Dermis microvascular lymphatic vessel endothelial cell (primary cell): ENCODE data around the gene CHDH. TPM values are rescaled to one million over a fixed set of nuclear protein-coding genes. Genes with fewer than 3 reads are reported as not detected.

Source experiments
- DNase-seq, 2 donors: peaks; one replicate each; pipeline versions ENCODE4 v3.0.0 to v3.0.0-alpha.2; 2010; ENCODE audit warnings: low read depth in 2 of 2
- total RNA-seq: library from RNA; depleted of rRNA; stranded (reverse); fragments of >200 nt; gene quantifications from 2 replicates; pipeline ENCODE4 v1.2.1, GENCODE V29; 2014

CHDH gene
- total RNA-seq, 1 donor from 2014 or later, result 0.26 TPM

DNA sequence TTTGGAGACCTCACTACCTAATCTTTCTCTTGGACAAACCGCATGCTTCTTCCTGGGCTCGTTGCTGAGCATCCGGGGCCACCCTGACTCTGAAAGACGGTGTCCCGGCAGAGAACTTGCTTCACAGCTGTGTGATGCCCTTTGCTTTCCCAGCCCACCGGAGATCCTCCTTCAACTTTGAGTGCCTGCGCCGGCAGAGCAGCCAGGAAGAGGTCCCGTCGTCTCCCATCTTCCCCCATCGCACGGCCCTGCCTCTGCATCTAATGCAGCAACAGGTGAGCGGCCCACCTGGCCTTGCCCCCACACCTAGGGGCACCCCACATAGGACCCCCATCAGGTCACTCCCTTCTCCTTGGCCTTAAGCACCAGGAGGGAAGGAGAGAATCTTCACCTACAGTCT is 37.7 kb downstream of the CHDH start:
- no peak for DNase-seq

DNA sequence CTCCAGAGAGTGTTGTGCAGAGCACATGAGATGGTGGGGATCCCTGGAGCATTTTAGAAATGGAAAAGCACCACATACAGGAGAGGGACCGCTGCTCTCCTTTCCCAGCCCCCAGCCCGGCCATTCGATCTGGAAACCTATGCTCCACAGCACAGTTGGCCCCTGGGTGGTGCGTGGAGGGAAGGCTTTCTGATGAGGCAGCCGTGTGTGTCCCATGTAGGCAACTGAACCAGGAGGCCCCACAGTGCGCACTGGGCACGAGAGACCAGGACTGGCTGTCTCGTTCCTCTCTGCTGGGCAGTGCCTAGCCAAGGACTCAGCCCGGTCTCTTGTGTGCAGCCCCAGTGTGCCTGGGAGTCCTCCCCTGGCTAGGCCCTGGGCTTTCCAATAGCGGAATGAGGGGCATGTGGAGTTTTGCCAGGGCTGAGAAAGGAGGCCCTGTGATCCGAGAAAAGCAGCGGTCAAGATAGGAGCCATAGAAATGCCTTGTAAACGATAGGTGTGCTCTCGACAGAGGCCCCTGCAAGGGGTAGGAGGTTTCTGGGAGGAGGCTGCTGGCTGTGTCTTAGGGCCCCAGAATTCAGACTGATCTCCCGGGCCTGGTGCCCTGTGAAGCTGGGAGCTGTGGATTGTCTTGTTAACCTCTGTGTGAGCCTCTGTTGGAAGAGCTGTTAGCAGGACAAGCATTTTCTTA is 39.0 kb downstream of the CHDH start:
- DNase-seq, result no peak

GRCh38 chr3:53806182-53807116 is 39.8 kb downstream of the CHDH start:
- no peak for DNase-seq

DNA sequence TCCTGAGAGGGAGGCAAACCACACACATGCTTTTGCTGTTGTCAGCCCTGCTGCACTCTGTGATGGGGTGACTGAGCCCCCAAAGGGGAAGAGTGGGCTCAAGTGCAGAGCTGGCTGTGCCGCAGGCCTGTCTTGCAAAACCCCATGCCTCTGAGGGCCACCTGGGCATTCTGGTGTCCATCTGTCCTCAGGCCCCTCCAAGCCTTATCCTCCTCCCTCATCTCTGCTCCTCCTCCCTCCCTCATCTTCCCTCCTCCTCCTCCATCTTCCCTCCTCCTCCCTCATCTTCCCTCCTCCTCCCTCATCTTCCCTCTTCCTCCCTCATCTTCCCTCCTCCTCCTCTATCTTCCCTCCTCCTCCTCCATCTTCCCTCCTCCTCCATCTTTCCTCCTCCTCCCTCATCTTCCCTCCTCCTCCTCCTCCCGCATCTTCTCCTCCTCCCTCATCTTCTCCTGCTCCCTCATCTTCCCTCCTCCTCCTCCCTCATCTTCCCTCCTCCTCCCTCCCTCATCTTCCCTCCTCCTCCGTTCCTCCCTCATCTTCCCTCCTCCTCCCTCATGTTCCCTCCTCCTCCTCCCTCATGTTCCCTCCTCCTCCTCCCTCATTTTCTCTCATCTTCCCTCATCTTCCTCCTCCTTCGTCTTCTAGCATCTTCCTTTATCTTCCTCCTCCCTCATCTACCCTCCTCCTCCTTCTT is 40.6 kb downstream of the CHDH start:
- no peak for DNase-seq

DNA sequence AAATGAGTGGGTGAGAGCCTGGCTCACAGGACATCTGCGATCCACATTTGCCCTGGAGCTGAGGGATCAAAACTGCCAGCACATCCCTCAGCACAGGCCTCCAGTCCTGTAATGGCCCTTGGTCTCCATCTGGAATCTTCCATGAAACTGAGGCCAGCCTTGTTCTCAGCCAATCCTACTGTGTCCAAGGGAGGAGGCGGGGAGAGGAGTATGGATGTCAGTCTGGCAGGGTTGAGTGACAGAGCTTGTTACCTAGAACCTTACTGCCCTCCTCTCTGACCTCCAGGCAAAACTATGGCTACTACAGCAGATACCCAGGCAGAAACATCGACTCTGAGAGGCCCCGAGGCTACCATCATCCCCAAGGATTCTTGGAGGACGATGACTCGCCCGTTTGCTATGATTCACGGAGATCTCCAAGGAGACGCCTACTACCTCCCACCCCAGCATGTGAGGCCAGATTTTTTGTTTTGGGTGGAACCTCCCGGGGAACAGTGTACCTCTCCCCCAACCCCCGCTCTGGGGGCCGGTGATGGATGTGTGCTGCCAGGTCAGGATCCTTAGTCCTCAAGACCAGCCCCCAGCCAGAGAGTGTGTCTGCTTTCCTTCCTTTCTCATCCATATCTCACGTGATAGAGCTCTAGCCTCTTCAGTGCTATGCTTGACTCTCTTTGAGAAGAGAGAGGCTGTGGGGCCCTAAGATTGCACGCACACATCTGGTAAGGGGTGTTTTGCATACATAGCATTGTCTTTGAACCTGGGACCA is 41.3 kb downstream of the CHDH start:
- DNase-seq, result no peak

DNA sequence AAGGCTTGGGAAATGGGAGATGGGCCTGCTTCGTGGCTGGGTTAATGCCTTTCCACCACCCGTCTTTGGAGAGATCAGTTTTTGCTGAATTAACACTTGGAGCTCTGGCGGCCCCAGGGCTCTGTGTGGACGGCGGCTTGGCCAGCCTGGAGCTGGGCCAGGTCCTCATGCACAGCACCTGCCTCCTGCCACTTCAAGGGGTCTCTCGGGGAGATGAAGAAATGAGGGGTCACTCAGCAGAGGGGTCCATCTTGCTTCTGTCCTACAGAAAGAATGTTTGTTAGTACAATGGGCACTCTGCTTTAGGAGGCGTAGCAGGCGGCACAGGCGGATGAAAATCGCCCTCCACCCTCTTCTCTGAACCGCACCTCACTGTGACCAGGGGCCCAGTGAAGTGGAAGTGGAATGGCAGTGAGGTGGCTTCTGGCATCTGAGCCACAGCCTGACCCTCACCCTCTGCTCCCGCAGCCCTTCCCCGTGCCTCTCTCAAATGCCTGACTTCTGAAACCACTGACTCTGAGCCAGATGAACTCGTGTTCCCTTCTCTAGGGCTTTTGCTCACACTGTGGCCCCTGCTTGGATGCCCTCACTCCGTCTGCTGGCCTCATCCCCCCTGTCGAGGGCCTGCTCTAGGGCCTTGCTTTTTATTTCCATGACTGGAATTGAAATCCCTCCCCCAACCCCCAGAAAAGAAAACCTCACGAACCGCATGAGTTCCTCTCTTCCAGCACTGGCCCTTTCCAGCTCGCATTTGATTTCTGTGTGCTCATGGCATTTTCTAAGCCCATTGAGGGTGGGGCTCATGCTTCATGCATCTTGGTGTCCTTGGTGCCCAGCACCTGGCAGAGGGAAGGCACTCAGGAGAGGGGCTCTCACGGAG is 42.2 kb downstream of the CHDH start:
- DNase-seq, result no peak

DNA sequence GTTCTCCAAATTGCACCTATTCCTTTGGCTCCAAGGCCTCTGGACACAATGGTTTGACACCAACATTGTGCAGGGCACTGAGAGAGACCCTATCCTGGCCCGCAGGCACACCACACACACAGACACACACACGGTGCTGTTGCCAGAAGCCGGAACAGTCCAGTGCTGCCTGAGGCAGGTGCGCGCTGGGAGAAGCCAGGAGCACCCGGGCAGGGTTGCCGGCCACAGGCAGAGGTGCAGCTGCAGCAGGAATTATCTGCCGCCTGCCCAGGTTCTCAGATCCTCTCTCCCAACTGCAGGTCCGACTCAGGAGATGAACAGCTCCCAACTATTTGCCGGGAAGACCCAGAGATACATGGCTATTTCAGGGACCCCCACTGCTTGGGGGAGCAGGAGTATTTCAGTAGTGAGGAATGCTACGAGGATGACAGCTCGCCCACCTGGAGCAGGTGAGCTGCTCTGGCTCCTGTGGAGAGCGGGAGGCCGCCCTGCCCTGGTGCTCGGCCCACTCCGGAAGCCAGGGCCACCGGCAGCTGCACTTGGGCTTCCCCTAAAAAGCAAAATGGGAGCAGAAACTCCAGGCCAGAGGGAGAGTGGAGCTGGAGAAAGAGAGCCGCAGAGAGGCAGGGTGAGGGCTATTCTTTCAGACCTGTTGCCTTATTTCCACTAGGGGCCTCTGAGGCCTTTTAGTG is 42.9 kb downstream of the CHDH start:
- no peak for DNase-seq

DNA sequence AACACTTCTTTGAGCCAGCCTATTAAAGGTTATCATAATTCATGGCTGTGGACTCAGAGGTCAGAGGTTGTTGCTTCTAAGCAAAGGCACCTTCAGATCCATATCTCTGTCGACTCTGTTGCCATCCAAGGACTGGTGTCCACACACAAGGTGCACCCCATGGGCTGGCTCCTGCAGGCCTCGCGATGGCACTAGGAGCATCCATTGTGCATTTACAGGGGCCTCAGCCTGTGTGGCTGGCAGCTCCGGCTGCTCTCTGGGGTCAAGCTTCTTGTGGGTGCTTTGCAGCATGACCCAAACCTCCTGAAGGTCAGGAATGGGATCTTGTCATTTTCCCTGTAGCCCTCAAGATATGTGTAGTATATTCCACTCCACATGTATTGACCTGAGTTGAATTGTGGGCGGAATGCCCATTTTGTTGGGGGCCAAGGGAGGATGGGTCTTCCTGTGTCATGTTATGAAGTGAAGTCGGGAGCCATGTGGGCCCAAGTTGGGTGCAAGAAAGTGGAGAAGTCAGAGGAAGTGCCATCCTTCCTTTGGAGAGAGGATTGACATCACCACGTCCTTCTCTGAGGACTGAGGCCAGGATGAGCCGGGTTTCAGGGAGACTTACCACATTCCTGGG is 43.9 kb downstream of the CHDH start:
- DNase-seq, result no peak

GRCh38 chr3:53801319-53801718 is 44.9 kb downstream of the CHDH start:
- DNase-seq, result no peak

DNA sequence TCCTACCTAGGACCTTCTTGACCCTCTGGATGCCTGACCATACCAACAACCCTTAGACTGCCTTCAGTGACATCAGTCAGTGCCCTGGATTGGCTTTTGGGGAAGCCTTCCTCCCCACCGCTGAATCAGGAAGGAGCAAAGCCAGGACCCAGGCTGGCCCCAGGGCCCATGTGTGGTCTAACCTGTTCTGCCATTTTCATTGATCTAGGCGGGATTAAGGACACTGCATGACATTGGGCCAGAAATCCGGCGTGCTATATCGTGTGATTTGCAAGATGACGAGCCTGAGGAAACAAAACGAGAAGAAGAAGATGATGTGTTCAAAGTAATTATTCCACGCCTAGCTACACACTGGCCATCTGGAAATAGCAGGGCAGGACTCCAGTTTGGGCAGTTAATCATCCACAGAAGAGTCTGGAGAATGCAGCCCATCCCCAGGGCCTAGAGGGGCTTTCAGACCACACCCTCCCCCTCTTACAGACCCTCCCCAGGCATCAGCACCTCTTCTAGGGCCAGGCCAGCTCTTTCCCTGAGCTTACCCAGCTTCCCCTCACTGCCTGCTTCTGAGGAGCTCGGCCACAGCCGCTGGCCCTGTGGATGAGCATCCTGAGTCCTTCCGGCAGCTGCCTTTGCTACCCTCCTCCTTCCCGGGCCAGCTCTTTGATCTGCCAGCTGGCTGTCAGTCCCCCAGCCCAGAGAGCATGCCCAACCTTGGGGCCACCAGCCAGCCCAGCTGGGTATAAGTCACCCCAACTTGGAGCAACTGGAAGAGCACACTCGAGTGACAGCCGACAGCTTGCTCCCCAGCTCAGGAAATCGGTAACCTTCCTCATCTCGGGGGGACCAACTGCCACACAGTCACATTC is 45.9 kb downstream of the CHDH start:
- no peak for DNase-seq

DNA sequence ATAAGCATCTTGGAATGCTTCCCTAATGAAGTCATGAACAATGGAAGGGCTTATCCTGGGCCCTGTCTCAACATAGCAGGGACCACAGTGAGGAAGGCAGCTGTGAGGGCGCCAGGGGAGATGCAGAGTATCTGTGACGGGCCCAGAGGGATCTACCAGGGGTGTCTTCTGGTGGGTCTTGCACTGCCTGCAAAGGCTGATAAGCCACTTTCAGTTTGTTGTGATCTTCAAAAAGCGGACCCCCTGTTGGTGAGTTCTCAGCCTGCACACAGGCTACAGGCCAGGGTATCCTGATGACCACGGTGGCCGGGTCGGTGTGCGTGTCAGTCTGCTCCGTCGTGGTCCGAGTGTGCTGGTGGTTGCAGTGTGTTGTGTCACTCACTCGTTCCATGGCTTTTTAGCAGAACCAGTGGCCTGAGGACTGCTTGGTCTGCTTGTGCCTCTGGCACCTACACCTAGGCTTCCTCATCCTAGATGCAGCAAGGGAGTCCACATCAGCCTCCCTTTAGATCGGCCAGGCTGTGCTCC is 46.8 kb downstream of the CHDH start:
- no peak for DNase-seq

GRCh38 chr3:53798144-53798543 is 48.1 kb downstream of the CHDH start:
- no peak for DNase-seq

- no peak for DNase-seq
Observed at GRCh38 chr3:53795789-53796560, 50.2 kb downstream of the CHDH start.

- no peak for DNase-seq
Observed at GRCh38 chr3:53795176-53795575, 51.0 kb downstream of the CHDH start.

- no peak for DNase-seq
Observed at GRCh38 chr3:53794597-53794996, 51.6 kb downstream of the CHDH start.

GRCh38 chr3:53792866-53793265 is 53.4 kb downstream of the CHDH start:
- DNase-seq, result no peak

DNA sequence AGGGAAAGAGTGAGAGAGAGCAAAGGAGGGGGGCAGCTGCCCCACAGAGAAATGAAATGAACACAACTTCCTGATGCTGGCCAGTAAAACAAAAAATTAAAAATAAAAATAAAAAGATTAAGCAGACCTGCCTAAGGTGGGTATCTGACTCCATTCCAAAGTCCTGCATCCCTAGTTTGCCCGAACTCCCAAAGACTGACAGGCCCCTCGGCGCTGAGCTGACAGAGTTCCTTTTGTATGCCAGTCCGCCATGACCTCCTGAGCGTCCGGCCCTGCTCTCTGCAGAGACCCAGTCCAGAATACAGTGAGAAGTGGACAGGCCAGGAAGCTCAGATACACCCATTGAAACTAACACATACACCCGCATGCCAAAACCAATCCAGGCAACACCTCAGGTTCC is 54.9 kb downstream of the CHDH start:
- no peak for DNase-seq
